DOHH2 (cell line): Measurements from ENCODE around the gene CA4.

ENCODE experiments used
- EZH2phosphoT487 ChIP-seq: fragments of 200-600 bp; sonication (generic); IDR thresholded peaks from 2 replicates; pipeline ENCODE4 v1.6.1; 2017; ENCODE audit warnings: borderline replicate concordance, mild to moderate bottlenecking, antibody characterized with exemption, low read length, moderate library complexity, mixed read lengths
- TF ChIP-seq, protein P1 (sequence below): fragments of 200-600 bp; sonication (generic); IDR thresholded peaks from one replicate; pipeline ENCODE4 v1.5.1; 2014; ENCODE audit warnings: antibody characterized with exemption, mild to moderate bottlenecking, low read depth, low read length; ENCODE audit not compliant: poor library complexity, severe bottlenecking

DNA sequence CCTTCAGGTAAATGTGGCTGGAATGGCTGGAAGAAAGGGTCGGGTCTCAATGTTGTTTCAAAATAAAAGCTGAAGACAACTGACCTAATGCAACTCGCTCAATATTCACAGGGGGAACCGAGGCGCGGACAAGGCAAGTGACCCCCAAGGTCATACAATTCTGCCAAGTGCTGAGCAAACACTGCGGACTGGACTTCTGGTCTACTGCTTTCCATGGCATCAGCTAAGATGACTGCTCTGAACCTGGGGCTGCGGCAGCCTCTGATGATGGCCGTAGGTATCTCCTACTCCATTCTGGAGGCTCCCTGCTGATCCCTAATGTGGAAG is 21.9 kb downstream of the CA4 start:
- TF ChIP-seq, protein P1, sequence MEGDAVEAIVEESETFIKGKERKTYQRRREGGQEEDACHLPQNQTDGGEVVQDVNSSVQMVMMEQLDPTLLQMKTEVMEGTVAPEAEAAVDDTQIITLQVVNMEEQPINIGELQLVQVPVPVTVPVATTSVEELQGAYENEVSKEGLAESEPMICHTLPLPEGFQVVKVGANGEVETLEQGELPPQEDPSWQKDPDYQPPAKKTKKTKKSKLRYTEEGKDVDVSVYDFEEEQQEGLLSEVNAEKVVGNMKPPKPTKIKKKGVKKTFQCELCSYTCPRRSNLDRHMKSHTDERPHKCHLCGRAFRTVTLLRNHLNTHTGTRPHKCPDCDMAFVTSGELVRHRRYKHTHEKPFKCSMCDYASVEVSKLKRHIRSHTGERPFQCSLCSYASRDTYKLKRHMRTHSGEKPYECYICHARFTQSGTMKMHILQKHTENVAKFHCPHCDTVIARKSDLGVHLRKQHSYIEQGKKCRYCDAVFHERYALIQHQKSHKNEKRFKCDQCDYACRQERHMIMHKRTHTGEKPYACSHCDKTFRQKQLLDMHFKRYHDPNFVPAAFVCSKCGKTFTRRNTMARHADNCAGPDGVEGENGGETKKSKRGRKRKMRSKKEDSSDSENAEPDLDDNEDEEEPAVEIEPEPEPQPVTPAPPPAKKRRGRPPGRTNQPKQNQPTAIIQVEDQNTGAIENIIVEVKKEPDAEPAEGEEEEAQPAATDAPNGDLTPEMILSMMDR = no peak
- TF ChIP-seq EZH2phosphoT487 = no peak
